H7 (cell line): Measurements from ENCODE around the gene NKIRAS1. TPM values are rescaled to one million over a fixed set of nuclear protein-coding genes. Genes with fewer than 3 reads are reported as not detected.
"Not testable (repeated sequence)": the region's sequence is repeated elsewhere in the genome, so short reads cannot be mapped to it uniquely, and the experiment has no call there.

Source experiments
- DNase-seq: peaks from one replicate; pipeline ENCODE4 v3.0.0; 2012
- H3K27me3 ChIP-seq: 2 replicates; pipeline ENCODE4 v1.6.0; 2011; ENCODE audit warnings: mild to moderate bottlenecking, low read length; ENCODE audit not compliant: control insufficient read depth, insufficient read depth
- H3K36me3 ChIP-seq: replicated peaks from 2 replicates; pipeline ENCODE4 v1.5.1; 2011; ENCODE audit warnings: low read length; ENCODE audit not compliant: control insufficient read depth, insufficient read depth
- H3K4me3 ChIP-seq: 2 replicates; pipeline ENCODE4 v1.5.1; 2011; ENCODE audit warnings: low read depth, mild to moderate bottlenecking, control low read depth, low read length, moderate library complexity; ENCODE audit not compliant: insufficient read depth
- total RNA-seq: library from RNA; depleted of rRNA; stranded (reverse); fragments of >200 nt; shearing (Covaris generic); gene quantifications from 2 replicates; pipeline ENCODE4 v1.2.3, GENCODE V29; 2014

Gene NKIRAS1
- total RNA-seq, 1 experiment from 2014 or later = 7.8 TPM

DNA sequence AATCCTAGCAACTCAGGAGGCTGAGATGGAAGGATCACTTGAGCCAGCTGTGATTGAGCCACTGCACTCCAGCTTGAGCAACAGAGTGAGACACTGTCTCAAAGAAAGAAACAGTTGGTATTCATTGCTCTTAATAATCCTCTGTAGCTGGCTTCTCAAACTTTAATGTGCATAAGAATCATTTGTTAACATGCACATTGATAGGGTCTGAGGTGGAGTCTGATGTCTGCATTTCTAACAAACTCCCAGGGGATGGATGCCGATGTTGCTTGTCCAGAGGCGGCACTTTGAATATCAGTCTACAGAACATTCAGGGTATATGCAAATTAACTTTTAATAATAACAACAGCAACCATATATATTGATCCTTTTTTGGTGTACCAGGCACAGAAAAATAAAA lies 39.9 kb downstream of the NKIRAS1 start:
- no peaks in the 10 kb centered on the region for H3K27me3 ChIP-seq
- no peaks in the 10 kb centered on the region; the same call in 1 of the 2 replicates for H3K36me3 ChIP-seq
- no peak overlapping the region for H3K4me3 ChIP-seq
- no peak for DNase-seq

DNA sequence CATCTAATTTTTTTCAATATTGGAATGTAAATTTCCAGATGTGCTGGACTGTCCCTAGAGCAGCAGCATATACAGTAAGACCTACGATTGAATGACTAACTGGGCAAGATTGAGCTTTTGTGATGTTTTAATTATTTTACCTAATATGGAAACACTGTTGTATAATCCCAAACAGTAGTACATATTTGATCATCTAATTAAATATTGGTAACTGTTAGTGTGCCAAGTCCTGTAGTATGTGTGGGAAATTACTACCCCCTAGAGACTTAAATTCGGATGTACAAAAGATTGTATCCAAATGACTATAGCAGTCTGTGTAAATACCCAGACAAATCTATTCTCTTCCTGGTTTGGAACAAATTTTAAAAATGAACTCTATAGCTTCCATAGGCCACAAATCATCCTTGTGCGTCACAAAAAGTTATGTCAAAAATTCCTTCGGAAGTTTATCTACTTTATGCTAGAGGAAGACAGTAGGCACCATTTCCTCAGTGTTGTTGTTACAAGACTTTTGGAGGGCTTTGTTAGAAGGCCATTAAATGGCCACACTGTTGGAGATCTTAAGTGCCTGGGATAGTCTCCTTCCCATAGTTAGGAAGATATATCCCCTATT lies 41.6 kb downstream of the NKIRAS1 start:
- Histone ChIP-seq H3K36me3 (no peaks in the 10 kb centered on the region; the same call in 1 of the 2 replicates), H3K27me3 (no peaks in the 10 kb centered on the region), H3K4me3 (no peak overlapping the region)
- DNase-seq = no peak

DNA sequence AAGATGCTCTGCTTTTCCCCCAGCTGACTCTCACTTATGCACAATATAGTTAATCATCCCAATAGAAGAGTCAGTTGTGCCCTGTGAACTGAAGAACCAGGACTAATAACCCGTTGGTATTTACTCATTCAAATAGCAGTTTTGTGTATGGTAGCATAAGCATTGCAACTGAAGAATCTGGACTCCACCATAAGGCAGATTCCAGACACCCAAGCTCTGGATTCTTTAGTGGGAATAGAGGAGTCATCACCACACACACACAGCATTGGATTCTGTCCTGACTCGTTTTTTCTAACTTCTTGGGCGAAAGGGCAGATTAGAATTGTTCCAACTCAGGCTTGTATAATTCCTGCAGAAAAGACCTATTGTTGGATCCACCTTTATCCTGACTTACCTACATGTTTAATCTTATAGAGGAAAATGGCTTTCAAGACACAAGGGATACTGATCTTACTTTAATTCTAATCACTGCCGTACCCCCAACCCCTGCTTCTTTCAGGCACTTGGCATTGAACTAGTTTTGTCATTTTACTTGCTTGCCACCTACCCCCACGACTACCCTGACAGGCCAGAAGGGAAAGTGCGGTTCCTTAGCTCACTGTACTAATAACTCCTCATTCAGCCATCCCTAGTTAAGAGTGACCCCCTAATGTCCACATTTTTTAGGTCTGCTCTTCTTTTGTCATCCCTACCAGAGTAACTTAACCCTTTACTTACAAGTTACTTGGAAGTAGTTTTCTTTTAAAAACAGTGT lies 42.3 kb downstream of the NKIRAS1 start:
- no peak for DNase-seq
- Histone ChIP-seq H3K27me3 (no peaks in the 10 kb centered on the region), H3K36me3 (no peaks in the 10 kb centered on the region; the same call in 1 of the 2 replicates), H3K4me3 (no peak overlapping the region)

DNA sequence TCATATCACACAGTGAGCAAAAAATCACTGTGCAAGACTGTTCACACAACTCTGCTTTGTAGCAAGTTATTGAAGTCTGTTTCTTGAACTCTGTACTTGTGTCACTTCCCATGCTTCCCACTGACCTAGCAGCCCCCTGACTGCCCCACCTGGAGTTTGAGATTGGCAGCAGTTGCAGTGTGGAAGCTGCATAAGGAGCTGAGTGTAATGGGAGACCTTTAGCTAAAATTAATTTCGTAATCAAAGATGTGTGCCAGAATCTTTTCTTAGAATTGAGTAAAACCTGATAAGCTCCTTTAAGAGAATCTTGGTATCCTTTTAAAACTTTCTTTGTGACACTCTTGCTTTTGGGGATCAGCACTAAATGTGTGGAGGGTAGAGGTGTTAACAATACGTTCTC lies 42.8 kb downstream of the NKIRAS1 start:
- Histone ChIP-seq H3K27me3 (no peaks in the 10 kb centered on the region), H3K36me3 (no peaks in the 10 kb centered on the region; the same call in 1 of the 2 replicates), H3K4me3 (no peak overlapping the region)
- DNase-seq = no peak

DNA sequence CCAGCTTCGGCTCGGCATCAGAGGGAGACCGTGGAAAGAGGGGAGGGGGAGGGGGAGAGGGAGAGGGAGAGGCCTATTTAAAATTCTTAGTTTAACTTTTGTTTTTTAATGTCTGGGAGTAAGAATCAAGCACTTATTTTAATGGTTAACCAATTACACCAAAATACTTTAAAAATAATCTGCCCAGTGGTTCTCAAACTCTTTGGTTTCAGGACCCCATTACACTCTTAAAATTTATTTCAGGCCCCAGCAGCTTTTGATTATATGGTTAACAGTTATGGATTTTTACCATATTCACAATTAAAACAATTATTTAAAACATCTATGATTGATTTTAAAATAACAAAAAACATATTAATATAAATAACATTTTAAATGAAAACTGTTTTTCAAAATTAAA lies 44.5 kb downstream of the NKIRAS1 start:
- H3K36me3 ChIP-seq = no peaks in the 10 kb centered on the region
- DNase-seq = no peak
- H3K27me3 ChIP-seq = no peaks in the 10 kb centered on the region
- no peak overlapping the region for H3K4me3 ChIP-seq

DNA sequence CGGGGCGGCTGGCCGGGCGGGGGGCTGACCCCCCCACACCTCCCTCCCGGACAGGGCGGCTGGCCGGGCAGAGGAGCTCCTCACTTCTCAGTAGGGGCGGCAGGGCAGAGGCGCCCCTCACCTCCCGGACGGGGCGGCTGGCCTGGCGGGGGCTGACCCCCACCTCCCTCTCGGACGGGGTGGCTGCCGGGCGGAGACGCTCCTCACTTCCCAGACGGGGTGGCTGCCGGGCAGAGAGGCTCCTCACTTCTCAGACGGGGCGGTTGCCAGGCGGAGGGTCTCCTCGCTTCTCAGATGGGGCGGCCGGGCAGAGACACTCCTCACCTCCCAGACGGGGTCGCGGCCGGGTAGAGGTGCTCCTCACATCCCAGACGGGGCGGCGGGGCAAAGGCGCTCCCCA lies 45.4 kb downstream of the NKIRAS1 start:
- H3K36me3 ChIP-seq, H3K27me3 ChIP-seq, DNase-seq, H3K4me3 ChIP-seq: not testable (repeated sequence)

DNA sequence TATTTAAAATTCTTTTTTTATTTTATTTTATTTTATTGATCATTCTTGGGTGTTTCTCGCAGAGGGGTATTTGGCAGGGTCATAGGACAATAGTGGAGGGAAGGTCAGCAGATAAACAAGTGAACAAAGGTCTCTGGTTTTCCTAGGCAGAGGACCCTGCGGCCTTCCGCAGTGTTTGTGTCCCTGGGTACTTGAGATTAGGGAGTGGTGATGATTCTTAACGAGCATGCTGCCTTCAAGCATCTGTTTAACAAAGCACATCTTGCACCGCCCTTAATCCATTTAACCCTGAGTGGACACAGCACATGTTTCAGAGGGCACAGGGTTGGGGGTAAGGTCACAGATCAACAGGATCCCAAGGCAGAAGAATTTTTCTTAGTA lies 46.1 kb downstream of the NKIRAS1 start:
- H3K27me3 ChIP-seq, H3K36me3 ChIP-seq, H3K4me3 ChIP-seq, DNase-seq: not testable (repeated sequence)

DNA sequence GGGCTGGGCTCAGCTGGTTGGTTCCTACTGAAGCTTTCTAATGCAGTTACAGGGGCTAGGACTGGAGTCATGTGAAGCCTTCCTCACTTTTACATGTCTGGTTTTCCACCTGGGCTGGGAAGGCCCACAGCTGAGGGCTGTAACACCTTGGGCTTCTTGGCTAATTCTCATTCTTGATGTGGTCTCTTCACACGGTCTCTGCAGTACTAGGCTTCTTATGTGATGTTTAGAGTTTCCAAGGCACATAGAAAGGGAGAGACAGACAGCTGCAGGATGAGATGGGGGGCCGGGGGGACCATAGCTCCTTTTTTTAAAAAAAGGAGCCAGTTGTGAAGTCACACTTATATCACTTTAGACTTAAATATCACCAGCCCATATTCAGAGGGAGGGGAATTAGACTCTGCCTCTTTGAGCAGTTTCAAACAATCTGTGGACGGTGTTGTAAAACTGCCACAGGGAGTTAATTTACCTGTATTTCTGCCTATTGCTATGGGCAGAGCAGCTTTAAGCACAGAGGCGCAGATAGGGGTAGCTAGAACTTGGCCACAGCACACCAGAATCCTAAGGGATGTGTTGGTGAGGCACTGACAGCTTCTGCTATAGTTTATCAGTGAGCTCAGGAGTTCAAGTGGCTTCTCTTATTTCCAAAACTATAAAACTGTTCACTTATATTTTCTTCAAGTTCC lies 46.7 kb downstream of the NKIRAS1 start:
- no peaks in the 10 kb centered on the region for H3K36me3 ChIP-seq
- H3K4me3 ChIP-seq = no peak overlapping the region
- no peak for DNase-seq
- no peaks in the 10 kb centered on the region for H3K27me3 ChIP-seq

DNA sequence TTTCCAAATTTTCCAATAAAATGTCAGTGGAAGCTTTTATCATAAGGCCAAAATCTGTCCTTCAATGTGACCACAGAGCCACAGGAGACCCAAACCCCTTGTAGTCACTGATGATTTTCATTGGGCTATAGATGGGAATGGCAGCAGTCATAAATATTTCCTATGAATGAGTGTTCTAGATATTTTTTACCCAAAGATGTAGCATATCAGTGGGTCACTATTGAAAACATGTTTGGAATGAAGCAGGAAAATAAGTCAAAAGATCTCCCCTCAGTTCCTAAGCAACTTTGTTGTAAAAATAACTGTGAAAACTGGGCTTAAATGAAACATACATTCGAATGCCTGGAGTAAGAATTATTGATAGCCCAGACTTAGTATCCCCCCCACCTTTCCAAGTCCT lies 49.0 kb downstream of the NKIRAS1 start:
- no peak for DNase-seq
- Histone ChIP-seq H3K27me3 (no peaks in the 10 kb centered on the region), H3K4me3 (no peak overlapping the region), H3K36me3 (no peaks in the 10 kb centered on the region)

DNA sequence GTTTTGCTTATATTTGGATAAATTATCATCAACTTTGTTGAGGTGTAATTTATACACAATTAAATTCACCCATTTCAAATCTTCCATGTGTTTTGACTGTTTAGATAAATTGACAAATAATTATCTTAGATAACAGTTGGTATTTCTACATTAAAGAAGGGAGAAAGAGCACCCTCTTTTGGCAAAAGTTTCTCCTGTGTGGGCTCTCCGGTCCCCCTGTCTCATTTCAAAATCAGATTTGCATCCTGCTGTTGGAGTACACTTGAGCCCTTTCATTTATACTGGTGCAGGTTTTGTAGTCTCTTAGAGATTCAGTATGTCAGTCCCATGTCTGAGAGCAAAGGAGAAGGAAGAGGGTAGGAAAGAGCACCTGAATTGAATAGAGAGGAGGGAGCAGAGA lies 49.4 kb downstream of the NKIRAS1 start:
- H3K36me3 ChIP-seq = no peaks in the 10 kb centered on the region
- H3K27me3 ChIP-seq = no peaks in the 10 kb centered on the region
- DNase-seq = no peak
- no peak overlapping the region for H3K4me3 ChIP-seq

DNA sequence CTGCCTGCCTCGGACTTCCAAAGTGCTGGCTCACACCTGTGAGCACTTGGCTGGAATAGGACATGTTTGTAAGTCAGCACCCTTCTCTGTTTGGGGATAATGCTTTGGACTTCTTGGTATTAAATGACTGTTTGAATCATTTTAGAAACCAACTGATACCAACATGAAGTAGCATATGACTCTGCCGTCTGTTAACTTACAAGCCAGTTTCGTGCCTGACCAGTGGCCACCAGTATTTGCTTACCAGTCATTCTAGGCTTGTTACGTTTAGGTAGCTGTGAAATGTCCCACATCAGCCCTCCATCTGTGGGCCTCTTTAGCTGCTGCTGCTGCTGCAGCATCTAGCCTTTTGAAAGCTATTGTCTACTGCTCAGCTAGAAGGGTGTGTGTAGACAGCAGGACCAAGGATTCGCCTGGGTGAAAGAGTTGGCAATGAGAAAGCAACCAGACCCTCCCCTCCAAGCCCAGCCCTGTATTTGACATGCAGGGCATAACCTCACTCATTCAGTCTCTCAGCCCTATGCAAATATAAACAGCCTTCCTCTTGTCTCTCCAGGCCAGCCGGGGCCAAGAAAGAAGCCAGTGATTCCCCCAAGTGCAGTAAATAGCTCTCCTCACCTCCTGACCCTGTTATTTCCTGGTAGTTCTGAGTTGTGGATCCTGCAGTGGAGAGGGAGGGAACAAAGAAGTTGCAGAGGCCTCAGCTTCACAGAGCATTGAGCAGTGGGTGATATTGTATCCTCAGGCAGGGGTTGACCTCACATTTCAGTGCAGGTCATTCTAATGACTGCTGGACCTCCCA lies 51.0 kb downstream of the NKIRAS1 start:
- no peaks in the 10 kb centered on the region; the same call in 1 of the 2 replicates for H3K36me3 ChIP-seq
- no peak overlapping the region for H3K4me3 ChIP-seq
- peak; percentile 62 for DNase-seq
- no peaks in the 10 kb centered on the region for H3K27me3 ChIP-seq

DNA sequence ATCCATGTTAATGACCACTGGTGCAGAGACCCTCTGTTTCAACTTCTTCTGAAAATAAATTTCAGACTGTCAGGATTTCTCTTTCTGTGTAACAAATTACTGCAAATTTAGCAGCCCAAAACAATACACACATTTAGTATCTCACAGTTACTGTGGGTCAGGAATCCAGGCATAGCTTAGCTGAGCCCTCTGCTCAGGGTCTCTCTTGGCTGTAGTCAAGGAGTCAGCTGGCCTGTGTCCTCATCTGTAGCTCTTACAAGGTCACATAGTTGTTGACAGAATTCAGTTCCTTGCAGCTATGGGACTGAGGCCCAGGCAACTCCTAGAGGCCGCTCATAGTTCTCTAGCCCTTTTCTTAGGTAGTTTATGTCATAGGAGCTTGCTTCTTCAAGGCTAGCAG lies 51.9 kb downstream of the NKIRAS1 start:
- H3K36me3 ChIP-seq = no peaks in the 10 kb centered on the region; the same call in 1 of the 2 replicates
- H3K4me3 ChIP-seq = no peak overlapping the region
- DNase-seq = no peak
- H3K27me3 ChIP-seq = no peaks in the 10 kb centered on the region

DNA sequence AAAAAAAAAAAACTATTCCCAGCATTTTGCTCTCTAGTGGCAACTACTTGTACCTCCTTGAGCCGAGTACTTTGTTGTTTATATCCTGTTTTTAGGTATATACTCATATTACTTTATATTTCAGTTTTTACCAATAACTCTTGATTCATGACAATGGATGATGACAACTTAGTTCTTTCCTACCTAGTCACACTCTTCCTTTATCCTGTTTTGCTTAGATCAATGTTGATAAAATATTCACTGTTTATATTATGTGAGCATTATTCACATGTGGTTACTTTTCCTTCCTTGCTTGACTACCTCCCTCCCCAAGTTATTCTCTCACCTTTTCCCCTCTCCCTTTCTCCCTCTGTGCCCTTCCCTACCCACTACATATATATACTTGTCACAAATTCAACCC lies 53.7 kb downstream of the NKIRAS1 start:
- Histone ChIP-seq H3K4me3 (no peak overlapping the region), H3K27me3 (no peaks in the 10 kb centered on the region), H3K36me3 (no peaks in the 10 kb centered on the region; the same call in 1 of the 2 replicates)
- no peak for DNase-seq

DNA sequence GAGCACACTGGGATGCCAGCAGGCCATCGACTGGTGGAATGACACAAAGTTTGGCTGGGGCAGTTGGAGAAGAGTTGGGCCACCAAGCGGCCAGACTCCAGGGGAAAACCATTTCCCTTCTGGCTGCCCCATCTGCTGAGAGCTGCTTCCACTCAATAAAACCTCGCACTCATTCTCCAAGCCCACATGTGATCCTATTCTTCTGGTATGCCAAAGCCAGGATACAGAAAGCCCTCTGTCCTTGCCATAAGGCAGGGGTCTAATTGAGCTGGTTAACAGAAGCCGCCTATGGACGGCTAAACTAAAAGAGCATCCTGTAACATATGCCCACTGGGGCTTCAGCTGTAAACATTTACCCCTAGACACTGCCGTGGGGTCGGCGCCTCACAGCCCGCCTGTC lies 55.1 kb downstream of the NKIRAS1 start:
- H3K36me3 ChIP-seq = no peaks in the 10 kb centered on the region; the same call in 1 of the 2 replicates
- H3K4me3 ChIP-seq = no peak overlapping the region
- H3K27me3 ChIP-seq = no peaks in the 10 kb centered on the region
- no peak for DNase-seq
